Renal pelvis (tissue), 4 donors: ENCODE data around the gene SLC7A10. TPM values are rescaled to one million over a fixed set of nuclear protein-coding genes. Genes with fewer than 3 reads are reported as not detected.
"Not testable (repeated sequence)": the region's sequence is repeated elsewhere in the genome, so short reads cannot be mapped to it uniquely, and the experiment has no call there.

ENCODE experiments used
- DNase-seq: peaks from one replicate; pipeline ENCODE4 v3.0.0-alpha.2; 2013
- polyA plus RNA-seq, 3 donors: library from polyadenylated mRNA; unstranded; fragments of 120-200 nt; gene quantifications; one replicate each; pipeline ENCODE4 v1.2.1, GENCODE V29; 2013; ENCODE audit not compliant: insufficient read length in 3 of 3

The SLC7A10 gene
- polyA plus RNA-seq, 3 donors = 0.24 to 0.52 (median 0.36) TPM

DNA sequence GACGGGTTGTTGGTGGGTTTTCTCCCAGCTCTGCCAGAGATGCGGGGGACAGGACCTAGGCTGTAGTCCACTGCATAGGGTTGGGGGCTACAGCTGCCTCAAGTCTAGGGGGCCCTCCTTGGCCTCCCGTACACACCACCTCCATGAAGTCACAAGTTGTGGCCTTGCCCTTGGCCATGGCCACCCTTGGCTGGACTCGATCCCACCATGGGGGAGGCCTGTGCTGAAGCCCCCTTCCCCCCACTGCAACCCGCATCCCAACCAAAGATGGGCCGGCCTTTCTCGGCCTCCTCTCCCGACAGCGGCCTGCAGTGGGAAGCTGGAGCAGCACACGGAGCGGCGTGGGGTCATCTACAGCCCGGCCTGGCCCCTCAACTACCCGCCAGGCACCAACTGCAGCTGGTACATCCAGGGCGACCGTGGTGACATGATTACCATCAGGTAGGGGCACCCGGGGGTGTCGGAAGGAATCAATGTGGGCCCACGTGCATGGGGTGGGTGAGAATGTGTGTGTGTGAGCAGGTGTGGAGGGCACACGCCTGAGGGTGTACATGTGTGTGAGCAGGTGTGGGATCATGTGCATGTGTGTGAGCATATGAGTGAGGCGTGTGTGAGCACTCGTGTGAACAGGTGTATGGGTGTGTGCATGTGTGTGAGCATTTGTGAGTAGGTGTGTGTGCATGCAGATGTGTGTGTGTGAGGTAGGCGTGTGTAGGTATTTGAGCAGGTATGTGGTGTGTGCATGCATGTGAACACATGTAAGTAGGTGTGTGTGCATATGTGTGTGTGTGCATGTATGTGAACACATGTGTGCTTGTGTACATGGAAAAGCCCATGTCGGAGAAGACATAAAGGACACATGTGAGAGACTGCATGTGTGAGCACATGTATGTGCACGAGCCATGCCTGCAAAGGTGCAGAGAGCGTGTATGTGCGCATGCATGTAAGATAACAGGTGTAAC is 22.8 kb downstream of the SLC7A10 start:
- DNase-seq = no peak

DNA sequence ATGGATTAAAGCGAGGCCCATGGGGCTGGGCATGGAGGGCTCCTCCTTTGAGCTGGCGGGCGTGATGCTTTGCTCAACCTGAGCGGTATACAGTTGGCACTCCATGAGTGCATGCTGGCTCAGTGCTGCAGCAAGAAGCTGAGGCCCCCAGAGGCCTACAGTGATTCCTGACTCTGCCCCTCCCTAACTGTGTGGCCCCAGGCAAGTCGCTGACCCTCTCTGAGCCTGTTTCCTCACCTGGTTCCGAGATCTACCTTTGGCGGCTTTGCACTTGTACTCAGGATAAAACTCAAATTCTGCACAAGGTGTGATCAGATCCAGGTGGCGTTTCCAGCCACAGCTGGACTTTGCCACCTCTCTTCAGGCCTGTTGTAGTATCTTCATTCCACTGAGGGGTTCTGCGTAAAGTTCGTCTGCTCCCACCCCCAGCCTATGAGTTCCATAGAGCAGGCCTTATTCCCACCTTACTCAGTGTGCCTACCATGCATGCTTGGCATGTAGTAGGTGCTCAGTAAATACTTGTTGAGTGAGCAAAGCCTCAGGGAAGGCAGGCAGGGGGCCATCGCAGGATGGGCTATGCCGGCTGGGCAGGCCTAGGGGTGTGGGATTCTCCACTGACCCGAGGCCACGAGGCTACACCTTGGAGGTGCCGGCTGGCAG is 23.6 kb downstream of the SLC7A10 start:
- DNase-seq = no peak

DNA sequence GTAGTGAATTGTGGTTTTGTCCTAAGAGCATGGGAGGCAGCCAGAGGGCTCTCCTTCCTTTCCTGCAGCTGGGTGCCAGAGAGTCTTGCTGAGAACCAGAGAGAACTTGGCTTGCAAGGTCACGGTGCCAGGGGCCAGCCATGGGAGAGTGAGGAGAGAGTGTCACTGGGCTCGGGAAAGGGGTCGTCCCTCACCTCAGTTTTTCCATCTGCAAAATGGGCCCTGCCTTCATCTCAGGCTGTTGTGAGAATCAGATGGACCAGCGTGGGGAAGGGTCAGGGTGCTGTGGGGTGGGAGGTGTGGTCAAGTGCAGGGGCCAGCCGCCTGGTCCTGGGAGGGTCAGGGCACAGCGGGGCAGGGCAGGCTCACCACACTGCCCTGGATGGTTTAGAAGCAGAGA is 24.2 kb downstream of the SLC7A10 start:
- DNase-seq = no peak

DNA sequence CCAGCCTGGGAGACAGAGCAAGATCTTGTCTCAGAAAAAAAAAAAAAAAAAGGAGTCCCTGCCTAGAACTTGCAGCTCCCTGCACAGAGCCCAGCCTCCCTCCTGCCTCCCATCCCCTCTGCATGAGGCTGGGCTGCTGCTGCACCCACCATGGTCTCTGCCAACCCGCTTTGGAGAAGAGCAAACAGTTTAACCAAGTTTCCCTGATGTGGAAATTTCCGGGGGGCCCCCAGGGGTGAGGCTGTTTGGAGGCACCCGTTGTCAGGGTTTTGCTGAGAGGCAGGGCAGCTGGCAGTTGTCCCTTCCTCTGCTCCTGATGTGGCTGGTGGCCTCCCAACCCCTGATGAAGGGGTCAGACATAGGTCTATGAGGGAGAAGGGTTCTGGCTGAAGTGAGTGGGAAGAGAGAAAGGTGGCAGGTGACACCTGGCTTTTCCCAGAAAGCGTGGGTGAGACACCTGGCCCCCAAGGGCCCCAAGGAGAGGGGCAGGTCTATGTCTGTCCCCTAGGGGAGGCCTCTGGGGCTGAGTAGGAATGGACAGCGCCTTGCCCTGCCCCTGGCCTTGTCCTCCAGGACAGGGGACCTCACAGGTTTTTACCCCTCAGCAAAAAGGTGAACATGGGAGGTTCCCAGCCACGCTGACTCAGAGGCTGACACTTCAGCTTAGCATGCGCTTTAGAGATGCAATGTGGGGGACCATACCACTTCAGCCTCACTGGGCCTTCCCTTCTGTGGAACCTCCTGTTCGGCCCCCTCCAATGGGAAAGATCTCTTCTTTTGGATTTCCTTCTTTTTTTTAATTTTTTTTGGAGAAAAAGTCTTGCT is 26.0 kb downstream of the SLC7A10 start:
- DNase-seq = no peak

DNA sequence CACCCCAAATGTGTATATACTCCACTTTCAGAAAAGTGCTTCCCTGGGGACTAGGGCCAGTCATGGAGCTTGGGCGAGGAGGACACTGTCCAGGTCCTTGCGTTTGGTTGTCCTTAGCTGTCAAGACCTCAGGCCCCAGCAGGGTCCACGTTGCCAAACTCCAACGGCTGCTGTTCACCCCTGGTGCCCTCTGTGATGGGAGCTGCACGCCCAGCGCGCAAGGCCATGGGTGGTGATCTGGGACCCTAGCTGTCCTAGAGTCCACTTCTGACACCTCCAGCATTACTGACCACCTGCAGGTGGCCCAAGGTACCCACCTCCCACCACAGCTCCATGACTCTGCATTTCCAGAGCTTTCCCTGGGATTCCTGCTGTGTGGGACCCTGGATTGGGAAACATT is 27.5 kb downstream of the SLC7A10 start:
- DNase-seq = no peak

DNA sequence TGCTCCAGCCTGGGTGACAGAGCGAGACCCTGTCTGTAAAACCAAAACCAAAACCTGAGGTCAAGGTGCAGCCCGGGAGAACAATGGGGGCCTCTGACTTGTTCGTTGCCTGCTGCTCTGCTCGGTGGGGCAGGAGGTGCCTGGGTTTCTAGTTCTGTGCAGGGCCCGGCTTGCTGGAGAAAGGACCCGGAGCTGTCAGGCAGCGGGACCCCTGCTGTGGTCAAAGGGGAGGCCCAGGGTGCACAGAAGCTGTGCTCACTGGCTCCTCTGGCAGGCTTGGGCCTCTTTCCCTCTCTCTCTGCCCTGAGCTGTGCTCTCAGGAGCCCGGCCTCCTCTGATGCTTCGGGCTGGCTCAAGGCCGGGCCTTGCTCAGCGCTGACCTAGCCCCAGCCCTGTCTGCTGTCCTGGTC is 28.1 kb downstream of the SLC7A10 start:
- DNase-seq = no peak

DNA sequence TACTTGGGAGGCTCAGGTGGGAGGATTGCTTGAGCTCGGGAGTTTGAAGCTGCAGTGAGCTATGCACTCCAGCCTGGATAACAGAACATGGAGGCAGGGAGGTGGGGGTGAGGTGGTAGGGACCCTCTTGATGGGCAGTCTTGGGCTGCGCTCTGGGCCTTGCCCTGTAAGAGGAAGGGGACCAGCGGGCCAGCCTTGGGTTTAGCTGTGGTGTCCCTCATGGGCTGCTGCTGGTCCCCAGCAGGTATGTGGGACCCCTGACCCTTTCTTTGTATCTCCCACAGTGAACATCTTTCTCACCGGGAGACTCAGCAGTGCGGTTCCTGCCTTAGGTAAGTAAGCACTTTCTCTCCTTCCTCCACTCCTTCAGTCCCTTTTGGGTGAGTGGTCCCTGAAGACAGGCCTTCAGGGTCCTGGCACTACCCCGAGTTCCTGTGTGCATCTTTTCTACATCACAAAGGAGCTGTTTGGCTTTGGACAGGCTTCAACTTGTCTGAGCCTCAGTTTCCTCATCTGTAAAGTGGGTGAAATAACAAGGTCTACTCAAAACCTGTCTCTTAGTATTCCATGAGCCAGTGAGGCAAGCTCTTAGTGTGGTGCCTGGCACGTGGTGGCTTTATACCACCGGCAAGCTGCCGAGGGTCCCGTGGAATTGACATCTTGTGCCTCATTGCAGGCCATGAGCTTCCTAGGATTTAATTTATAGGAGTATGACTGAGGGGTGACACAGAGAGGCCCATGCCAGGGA is 29.0 kb downstream of the SLC7A10 start:
- no peak for DNase-seq

DNA sequence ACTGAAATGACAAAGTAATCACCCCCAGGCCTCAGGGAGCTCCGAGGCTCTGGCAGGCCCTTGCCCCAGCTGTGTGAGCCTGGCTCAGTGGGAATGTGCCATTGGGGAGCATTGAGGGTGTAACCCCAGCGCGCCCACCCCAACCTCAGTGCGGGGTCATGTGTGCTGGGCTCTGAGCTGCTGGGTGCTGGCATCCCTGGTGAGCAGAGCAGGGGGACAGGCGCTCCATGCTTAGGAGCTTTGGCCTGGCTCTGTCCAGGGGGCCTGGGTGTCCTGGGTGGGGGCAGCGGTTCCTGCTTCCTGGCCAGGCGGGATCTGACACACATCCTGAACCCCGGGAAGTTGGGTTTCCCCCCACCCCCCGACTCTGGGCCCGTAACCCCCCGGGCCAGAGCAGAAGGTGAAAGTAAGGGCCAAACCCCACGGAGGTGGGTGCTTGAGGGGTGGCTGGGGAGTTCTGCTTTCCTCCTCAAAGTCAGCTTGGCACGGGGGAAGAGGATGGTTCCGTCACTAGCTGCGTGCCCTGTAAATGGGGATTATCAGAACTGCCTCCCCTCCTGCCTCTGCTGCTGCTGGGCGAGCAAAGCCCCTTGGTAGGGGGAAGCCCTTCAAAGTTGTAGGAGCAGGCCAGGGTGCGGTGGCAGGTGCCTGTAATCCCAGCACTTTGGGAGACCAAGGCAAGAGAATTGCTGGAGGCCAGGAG is 29.9 kb downstream of the SLC7A10 start:
- no peak for DNase-seq

DNA sequence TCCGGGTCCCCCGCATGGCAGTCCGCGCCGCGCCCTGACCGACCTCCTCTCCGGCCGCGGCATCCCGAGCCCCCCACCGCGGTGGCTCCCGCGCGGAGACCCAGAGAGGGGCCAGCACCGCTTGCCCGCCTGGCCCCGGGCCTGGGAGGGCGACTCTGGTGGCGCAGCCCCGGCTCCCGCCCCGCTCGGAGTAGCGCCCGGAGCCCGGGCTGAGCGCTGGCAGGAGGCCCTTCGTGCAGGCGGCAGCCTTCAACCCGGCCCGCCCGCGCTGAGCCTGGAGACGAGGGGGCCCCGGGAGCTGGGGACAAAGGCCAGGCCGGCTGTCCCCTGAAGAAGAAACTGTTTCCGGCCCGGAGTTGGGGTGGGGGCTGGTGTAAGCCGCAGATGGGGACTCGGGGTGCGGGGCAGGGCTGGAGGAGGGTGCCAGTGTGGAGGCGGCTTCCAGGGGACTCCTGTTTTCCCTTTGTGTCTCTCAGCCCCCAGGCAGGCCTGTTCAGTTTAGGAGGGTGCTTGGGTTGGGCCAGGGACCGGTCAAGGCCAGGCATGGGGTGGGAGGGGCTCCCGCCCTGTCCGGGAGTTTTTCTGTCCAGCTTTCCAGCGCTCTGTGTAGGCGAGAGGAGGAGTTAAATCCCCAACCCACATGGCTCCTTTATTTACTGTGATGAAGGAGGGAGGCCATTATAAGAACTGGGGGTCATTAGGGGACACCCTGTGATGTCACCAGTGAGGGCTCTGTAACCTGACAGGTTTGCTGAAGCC is 30.6 kb downstream of the SLC7A10 start:
- no peak for DNase-seq

DNA sequence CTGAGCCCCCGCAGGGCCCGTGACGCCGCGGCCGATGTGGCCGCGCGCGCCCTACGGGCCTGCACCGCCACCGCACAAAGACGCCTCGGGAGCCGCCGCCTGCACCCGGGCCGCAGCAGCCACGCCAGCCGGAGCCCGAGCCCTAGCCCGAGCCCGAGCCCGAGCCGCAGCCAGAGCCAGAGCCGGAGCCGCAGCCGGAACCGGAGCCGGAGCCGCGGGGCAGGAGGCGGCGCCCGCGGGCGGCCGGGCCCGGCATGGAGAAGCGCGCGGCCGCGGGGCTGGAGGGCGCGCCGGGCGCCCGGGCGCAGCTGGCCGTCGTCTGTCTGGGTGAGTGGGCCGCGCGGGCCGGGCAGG is 31.1 kb downstream of the SLC7A10 start:
- DNase-seq = no peak

DNA sequence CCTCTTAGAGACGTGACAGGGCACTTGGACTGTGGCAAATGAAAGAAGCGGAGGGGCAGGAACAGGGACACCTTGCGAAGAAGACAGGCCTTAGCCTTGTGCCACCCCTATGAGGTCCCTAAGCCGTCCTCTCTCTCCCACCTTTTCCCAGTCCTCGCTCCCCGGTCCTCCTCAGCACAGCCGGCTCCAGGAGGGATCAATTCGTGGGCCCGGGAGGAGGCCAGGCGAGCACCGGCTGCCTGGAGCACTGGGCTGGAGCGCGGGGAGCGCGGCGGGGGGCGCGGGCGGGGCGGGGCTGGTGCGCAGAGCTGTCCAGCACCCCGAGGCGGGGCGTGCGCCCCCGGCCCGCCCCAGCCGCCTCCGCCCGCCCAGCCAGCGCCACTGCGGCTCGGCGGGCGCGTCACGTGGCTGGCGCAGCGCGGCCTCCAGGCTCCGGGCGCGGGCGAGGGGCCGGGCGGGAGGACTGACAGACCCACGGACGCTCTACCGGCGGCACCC is 31.7 kb downstream of the SLC7A10 start, which contains the start of gene LRP3:
TSS of gene LRP3 (plus strand) at position 466 of the 498 bp plus-strand sequence. CDS start 456 bp downstream, outside the sequence.
- peak; percentile 60 for DNase-seq

DNA sequence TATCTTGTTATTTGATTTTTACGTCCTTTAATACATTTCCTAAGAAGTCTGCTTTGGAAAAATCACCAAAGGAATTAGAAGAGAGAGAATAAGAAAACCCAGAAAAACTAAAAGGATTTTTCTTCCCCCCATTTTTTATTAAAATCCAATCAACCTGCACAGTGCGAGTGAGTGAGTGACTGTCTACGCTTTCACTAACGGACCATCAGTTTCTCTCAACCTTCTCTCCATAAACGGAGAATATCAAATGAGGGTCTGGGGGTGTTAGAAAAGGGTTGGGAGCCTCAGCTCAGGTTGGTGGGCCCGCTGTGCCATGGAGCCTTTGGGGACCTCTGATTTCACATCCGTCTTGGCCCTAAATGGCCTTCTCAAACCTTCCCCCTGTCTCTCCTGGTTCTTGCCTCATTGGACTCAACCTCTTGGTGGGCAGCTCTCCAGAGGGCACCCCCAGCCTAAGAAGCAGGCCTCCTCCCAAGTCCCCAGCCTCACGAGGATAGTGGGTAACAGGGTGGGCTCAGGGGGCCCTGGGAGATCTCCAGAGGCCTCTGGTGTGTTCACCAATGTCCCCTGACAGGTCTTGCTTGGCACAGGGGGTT is 32.3 kb downstream of the SLC7A10 start:
- DNase-seq = no peak

DNA sequence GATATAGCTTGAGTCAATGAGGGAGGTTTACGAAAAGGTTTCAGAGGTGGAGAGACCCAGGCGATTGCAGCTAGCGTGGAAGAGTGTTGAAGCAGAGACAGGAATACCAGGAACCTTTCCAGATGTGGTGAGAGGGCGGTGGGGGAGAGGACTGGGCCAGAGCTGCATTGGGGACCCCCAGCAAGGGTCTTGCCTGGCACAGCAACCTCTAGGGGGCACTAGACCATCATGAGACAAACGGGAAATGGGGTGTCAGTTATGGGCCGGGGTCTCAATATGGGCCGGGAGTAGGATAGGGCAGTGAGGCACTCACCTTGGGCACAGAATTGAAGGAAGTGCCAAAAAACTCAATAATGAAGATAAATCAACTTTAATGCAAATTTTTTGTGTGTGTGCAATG is 33.6 kb downstream of the SLC7A10 start:
- no peak for DNase-seq

DNA sequence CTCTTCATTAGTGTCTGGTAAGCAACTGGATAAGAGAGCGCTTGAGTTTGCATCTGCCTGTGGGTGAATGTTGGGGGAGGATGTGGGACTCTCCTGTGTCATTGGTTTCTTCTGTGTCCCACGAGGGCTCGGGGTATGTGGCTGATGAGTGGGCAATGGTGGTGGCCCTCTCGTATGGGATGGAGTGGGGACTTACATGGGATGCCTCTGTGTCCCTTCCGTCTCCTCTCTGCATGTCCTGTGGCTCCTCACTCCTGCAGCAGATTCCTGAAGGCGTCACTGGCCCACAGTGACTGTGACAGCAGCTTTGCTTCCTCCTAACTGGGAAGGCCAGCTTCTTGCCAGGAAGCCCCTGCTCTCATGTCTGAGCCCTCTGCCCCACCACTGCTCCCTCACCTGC is 34.1 kb downstream of the SLC7A10 start:
- no peak for DNase-seq

DNA sequence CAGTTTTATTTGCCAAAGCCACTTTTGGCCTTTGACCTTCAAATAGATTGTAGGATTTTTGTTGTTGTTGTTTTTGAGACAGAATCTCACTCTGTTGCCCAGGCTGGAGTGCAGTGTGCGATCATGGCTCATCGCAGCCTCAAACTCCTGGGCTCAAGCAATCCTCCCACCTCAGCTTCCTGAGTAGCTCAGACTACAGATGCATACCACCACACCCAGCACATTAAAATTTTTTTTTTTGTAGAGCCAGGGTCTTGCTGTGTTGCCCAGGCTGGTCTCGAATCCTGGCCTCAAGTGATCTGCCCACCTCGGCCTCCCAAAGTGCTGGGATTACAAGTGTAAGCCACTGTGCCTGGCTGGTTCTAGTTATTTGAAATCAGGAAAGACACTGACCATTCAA is 34.6 kb downstream of the SLC7A10 start:
- not testable (repeated sequence) for DNase-seq

DNA sequence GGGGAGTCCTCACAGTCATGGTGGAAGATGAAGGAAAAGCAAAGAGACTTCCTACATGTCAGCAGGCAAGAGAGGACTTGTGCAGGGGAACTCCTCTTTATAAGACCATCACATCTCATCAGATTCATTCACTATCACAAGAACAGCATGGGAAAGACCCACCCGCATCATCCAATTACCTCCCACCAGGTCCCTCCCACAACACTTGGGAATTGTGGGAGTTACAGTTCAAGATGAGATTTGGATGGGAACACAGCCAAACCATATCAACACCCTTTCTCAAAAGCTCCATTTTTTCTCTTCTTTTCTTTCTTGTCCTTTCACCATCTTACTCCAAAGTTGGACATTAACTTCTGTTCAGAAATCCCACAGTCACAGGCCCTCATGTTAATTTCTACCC is 36.2 kb downstream of the SLC7A10 start:
- DNase-seq = no peak

DNA sequence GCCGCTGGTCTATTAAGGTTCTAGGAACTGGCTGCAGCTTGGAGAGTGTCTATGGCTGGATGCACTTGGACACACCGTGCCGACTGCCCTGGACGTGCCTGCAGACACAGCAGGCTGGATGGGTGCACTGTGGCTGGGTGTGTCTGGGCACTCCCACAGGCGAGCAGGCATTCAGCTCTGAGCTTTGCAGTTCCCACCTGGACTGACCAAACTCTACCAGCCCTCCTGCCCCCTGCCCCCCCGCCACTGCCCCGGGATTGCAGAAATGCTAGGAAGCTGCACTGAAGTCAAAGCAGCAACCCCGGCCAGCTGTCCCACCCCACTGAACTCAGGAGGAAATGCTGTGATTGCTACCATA is 38.5 kb downstream of the SLC7A10 start:
- DNase-seq = no peak

DNA sequence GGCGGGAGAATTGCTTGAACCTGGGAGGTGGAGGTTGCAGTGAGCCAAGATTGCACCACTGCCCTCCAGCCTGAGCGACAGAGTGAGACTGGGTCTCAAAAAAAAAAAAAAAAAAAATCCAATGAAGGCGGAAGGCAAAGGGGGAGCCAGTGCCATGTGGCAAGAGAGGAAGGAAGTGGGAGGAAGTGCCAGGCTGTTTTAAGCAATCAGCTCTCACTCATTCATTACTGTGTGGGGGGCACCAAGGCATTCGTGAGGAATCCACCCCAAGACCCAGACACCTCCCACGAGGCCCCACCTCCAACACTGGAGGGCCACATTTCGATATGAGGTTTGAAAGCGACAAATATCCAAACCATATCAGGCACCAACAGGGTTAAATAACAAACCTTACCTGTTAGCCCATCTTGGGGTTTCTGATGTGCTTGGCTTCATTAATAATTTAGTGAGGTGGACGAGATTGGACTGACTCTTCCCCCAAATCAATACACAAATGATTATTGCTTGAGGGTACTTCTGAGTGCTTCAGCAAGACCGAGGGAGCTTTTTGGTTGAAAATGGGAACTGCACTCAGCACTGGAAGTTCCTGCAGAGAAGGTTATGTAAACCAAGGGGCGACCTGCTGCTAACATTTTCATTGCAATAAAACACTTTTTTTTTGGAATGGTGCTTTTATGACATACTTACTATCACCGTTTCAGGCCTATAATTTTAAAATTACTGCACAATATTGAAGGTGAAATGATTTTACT is 39.0 kb downstream of the SLC7A10 start:
- DNase-seq = no peak
